ENCODE results near the gene TAF11L10.
"Not testable (repeated sequence)": the region's sequence is repeated elsewhere in the genome, so short reads cannot be mapped to it uniquely, and the experiment has no call there.

TAF11L10 gene

DNA sequence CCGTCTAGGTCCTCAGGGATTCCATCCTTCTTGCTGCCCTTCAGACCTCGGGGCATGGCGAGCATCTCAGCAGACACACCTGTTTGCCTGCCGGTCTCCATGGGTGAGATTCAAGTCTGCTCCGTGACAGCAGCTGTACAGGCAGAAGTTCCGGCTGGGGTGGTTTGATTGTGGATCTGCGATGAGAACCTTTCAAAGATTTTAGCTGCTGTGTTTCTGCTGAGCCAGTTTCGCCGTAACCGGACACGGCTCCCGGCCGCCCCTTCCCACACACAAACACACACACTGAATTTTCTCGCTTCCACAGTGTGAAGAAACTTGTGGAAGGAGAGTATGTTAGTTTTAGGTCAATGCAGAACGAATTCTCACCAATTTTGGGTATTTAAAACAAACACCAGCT, at the start of gene TAF11L10:
TSS of gene TAF11L10 (minus strand) at position 101 of the 400 bp plus-strand sequence.
- in situ Hi-C loops (cut with MboI; ENCODE audit: low sequenced_read_pairs) = not testable (repeated sequence)

GRCh38 chr5:17634160-17634559, 36.5 kb upstream of the TAF11L10 start, which contains the start of gene TAF11L14:
TSS of gene TAF11L14 (plus strand) at chr5:17634460.
- in situ Hi-C loops (cut with MboI; ENCODE audit: low sequenced_read_pairs) = no loop called here

DNA sequence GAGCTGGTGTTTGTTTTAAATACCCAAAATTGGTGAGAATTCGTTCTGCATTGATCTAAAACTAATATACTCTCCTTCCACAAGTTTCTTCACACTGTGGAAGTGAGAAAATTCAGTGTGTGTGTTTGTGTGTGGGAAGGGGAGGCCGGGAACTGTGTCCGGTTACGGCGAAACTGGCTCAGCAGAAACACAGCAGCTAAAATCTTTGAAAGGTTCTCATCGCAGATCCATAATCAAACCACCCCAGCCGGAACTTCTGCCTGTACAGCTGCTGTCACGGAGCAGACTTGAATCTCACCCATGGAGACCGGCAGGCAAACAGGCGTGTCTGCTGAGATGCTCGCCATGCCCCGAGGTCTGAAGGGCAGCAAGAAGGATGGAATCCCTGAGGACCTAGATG, 34.2 kb upstream of the TAF11L10 start, which contains the start of gene TAF11L13:
TSS of gene TAF11L13 (plus strand) at position 301 of the 400 bp plus-strand sequence.
- in situ Hi-C loops (cut with MboI; ENCODE audit: low sequenced_read_pairs) = not testable (repeated sequence)

DNA sequence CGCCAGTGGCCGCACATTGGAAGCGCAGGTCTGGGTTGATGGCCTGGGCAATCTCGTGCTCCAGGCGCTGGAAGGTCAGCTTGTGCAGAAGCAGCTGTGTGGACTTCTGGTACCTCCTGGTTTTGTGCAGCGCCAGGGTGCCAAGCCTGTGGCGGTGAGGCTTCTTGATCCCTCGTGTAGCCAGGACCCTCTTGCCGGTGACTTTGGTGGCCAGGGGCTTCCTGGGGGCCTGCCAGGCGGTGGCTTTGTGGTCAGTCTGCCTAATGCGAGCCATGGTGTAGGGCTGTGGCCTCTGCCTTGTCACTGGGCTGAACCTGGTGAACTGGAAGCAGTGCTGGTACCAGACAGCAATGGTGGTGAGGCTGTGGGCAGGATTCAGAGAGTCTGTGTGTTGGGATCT, 28.1 kb upstream of the TAF11L10 start:
- in situ Hi-C loops (cut with MboI; ENCODE audit: low sequenced_read_pairs) = no loop called here

DNA sequence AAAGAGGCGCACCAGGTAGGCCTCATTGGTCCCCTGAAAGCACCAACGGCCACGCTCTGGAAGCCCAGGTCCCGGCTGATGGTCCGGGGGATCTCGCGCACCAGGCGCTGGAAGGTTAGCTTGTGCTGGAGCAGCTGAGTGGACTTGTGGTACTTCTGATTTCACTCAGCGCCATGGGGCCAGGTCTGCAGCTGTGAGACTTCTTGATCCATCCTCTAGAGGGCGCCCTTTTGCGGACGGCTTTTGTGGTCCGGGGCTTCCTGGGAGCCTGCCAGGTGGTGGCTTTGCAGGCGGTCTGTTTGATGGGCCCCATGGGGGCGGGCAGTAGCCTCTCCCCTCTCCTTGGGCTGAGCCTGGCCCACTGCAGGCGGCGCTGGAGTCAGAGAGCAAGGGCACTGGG, 23.0 kb upstream of the TAF11L10 start:
- in situ Hi-C loops (cut with MboI; ENCODE audit: low sequenced_read_pairs) = no loop called here

DNA sequence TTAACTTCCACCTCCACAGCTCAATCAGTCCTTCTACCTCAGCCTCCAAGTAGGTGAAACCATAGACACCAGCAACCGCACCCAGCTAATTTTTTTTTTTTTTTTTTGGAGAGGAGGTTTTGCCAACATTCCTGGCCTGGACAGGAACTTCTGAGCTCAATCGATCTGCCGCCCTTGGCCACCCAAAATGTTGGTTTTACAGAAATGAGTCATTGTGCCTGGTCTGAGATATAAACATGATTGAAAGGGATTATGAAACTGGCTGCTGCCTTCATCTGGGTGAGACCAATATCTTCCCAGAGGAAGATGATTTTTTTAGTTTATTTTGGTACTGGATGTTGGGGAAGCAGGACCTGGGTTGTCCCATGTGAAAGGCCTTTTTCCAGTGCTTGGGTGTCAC, 21.7 kb upstream of the TAF11L10 start:
- in situ Hi-C loops (cut with MboI; ENCODE audit: low sequenced_read_pairs) = no loop called here

DNA sequence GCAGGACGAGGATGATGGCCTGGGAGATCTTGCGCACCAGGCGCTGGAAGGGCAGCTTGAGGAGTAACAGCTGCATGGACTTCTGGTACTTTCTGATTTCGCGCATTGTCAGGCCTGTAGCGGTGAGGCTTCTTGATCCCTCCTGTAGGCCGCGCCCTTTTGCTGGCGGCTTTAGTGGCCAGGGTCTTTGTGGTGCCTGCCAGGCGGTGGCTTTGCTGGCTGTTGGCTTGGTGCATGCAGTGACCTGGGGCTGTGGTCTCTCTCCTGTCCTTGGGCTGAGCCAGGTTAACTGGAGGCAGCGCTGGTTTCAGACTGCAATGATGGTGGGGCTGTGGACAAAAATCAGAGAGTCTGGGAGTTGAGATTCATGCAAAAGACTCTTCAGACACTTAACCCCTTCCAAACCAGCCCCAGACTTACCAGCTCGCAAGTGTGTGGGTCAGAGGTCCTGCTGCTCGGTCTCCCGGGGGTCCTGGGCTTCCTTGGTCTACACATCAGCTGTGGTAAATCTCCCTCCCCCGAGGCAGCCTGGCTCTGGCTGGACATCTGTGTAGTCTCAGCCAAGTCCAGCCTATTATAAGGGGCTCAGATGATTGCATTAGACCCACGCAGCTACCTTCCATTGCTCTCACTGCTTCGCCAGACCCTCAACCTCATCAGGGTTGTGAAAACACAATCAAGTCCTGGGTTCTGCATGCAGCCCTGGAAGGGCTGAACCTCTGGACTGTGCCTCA, 17.4 kb upstream of the TAF11L10 start:
- in situ Hi-C loops (cut with MboI; ENCODE audit: low sequenced_read_pairs) = no loop called here

DNA sequence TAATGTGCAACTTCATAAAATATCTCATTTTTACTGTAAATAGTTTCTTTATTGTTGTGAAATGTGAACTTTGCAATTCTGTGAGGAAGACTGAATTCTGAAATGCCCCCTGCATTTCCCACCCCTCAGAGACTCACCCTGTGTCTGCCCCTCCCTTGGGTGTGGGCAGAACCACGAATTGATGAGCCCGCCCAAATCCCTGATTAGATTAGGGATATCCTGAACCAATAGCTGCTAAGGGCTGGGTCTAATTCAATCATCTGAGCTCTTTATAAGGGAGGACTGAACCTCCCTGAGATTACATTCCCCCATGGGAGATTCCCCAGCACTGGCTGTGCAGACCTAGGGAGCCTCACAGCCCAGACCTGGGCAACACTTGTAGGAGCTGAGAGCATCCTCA, 12.5 kb upstream of the TAF11L10 start, which contains the start of gene TAF11L12:
TSS of gene TAF11L12 (plus strand) at position 301 of the 400 bp plus-strand sequence.
- in situ Hi-C loops (cut with MboI; ENCODE audit: low sequenced_read_pairs) = not testable (repeated sequence)

DNA sequence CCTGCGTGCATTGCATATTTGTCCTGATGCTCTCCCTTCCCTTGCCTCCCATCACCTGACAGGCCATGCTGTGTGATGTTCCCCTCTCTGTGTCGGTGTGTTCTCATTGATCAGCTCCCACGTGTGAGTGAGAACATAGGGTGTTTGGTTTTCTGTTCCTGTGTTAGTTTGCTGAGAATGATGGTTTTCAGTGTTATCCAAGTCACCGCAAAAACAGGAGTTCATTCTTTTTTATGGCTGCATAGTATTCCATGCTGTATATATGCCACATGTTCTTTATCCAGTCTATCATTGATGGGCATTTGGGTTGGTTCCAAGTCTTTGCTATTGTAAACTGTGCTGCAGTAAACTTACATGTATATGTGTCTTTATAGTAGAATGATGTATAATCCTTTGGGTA, 9.8 kb upstream of the TAF11L10 start:
- in situ Hi-C loops (cut with MboI; ENCODE audit: low sequenced_read_pairs) = not testable (repeated sequence)

DNA sequence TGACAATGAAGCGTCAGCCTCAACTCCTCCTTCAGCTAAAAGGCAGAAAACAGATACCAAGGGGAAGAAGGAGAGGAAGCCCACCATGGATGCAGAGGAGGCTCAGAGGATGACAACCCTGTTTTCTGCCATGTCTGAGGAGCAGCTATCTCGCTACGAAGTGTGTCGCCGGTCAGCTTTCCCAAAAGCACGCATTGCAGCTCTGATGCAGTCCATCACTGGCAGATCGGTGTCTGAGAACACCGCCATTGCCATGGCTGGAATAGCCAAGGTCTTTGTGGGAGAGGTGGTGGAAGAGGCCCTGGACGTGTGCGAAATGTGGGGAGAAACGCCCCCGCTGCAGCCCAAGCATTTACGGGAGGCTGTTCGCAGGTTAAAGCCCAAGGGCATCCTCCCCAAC, 7.3 kb upstream of the TAF11L10 start:
- in situ Hi-C loops (cut with MboI; ENCODE audit: low sequenced_read_pairs) = no loop called here

- in situ Hi-C loops (cut with MboI; ENCODE audit: low sequenced_read_pairs) = not testable (repeated sequence)
Observed at GRCh38 chr5:17603880-17604279, 6.3 kb upstream of the TAF11L10 start, which contains the start of gene TAF11L11. TSS of gene TAF11L11 (plus strand) at chr5:17604183.

DNA sequence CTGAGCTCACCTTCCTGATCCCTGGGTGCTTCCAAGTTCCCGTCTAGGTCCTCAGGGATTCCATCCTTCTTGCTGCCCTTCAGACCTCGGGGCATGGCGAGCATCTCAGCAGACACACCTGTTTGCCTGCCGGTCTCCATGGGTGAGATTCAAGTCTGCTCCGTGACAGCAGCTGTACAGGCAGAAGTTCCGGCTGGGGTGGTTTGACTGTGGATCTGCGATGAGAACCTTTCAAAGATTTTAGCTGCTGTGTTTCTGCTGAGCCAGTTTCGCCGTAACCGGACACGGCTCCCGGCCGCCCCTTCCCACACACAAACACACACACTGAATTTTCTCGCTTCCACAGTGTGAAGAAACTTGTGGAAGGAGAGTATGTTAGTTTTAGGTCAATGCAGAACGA, 3.4 kb downstream of the TAF11L10 start, which contains the start of gene TAF11L9:
TSS of gene TAF11L9 (minus strand) at position 140 of the 400 bp plus-strand sequence.
- in situ Hi-C loops (cut with MboI; ENCODE audit: low sequenced_read_pairs) = not testable (repeated sequence)

- in situ Hi-C loops (cut with MboI; ENCODE audit: low sequenced_read_pairs) = not testable (repeated sequence)
Observed at GRCh38 chr5:17590860-17591259, 6.8 kb downstream of the TAF11L10 start, which contains the start of gene TAF11L8. TSS of gene TAF11L8 (minus strand) at chr5:17590960.

GRCh38 chr5:17585658-17586057, 12.0 kb downstream of the TAF11L10 start, which contains the start of gene TAF11L7:
TSS of gene TAF11L7 (minus strand) at chr5:17585758.
- in situ Hi-C loops (cut with MboI; ENCODE audit: low sequenced_read_pairs) = not testable (repeated sequence)

Data from hTERT RPE-1 (cell line).